Activated B cell treated with CpG ODN at 0.5 μM for 24 hours (primary cell): ENCODE measurements around the gene HSF2BP. TPM values are rescaled to one million over a fixed set of nuclear protein-coding genes. Genes with fewer than 3 reads are reported as not detected.
A peak's percentile ranks its signal among the peaks of the same experiment; 100 is the strongest.
"Not testable (repeated sequence)": the region's sequence is repeated elsewhere in the genome, so short reads cannot be mapped to it uniquely, and the experiment has no call there.

ENCODE experiments used
- ATAC-seq: fragments of 200-7000 bp; cut with Tn5 transposase; one replicate; pipeline ENCODE4 v1.10.0; 2021; ENCODE audit warnings: low read depth, mild to moderate bottlenecking, moderate library complexity
- CTCF ChIA-PET: fragments of 350-600 bp; sonication (Branson Sonifier 250); formaldehyde crosslinking; loops from one replicate; lab custom pipeline; 2021; ENCODE audit warnings: antibody characterized with exemption; lab: Charles Lee
- POLR2A ChIA-PET: fragments of 350-600 bp; sonication (Branson Sonifier 250); formaldehyde crosslinking; loops from one replicate; lab custom pipeline; 2021; ENCODE audit warnings: antibody characterized with exemption; lab: Charles Lee
- DNase-seq: peaks from one replicate; pipeline ENCODE4 v3.0.0; 2022
- H3K27ac Mint-ChIP-seq: one replicate; pipeline ENCODE4 v1.8.0; 2020; ENCODE audit warnings: mixed read lengths
- H3K27me3 Mint-ChIP-seq: one replicate; pipeline ENCODE4 v1.8.0; 2021; ENCODE audit warnings: mixed read lengths
- H3K36me3 Mint-ChIP-seq: one replicate; pipeline ENCODE4 v1.8.0; 2021; ENCODE audit warnings: low read depth, mixed read lengths
- H3K4me1 Mint-ChIP-seq: one replicate; pipeline ENCODE4 v1.8.0; 2021; ENCODE audit warnings: mixed read lengths
- H3K4me3 Mint-ChIP-seq: one replicate; pipeline ENCODE4 v1.8.0; 2020; ENCODE audit warnings: mild to moderate bottlenecking, mixed read lengths
- H3K9me3 Mint-ChIP-seq: one replicate; pipeline ENCODE4 v1.8.0; 2020; ENCODE audit warnings: mixed read lengths
- intact Hi-C: fragments of 100-400 bp; cut with micrococcal nuclease; formaldehyde crosslinking; loops from one replicate; pipeline ENCODE4 v1.15.1; 2024
- total RNA-seq: library from RNA; stranded (reverse); gene quantifications from 2 replicates; pipeline ENCODE4 v1.2.3, GENCODE V29; 2022
- TF ChIP-seq, protein P1 (sequence below): fragments of 200-600 bp; IDR thresholded peaks from one replicate; pipeline ENCODE4 v1.8.0; 2022; ENCODE audit warnings: antibody characterized with exemption, mild to moderate bottlenecking

Gene HSF2BP
- total RNA-seq, 1 donor from 2014 or later: 0.58 TPM

DNA sequence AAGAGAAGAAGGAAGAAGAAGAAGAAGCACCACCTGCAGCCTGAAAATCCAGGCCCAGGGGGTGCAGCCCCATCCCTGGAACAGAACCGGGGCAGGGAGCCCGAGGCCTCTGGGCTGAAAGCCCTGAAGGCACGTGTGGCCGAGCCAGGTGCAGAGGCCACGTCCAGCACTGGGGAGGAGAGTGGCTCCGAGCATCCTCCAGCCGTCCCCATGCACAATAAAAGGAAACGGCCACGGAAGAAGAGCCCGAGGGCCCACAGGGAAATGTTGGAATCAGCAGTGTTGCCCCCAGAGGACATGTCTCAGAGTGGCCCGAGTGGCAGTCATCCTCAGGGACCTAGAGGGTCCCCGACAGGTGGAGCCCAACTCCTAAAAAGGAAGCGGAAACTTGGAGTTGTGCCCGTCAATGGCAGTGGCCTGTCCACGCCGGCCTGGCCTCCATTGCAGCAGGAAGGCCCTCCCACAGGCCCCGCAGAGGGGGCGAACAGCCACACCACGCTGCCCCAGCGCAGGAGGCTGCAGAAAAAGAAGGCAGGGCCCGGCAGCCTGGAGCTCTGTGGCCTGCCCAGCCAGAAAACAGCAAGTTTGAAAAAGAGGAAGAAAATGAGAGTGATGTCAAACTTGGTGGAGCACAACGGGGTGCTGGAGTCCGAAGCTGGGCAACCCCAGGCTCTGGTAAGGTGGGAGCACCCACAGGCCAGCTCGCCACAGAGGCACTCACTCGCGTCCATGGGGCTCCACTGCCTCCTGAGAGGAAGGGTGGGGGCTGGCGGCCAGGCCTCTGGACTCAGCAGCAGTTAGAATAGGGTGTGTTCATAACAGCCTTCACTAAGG lies 28.5 kb upstream of the HSF2BP start:
- Mint-ChIP-seq H3K36me3 (peaks cover 78% of the 10 kb centered on the region), H3K9me3 (no peaks in the 10 kb centered on the region), H3K4me1 (peaks cover 17% of the 10 kb centered on the region), H3K4me3 (no peak overlapping the region), H3K27ac (peak overlapping the region; percentile 56), H3K27me3 (no peaks in the 10 kb centered on the region)
- intact Hi-C loops: loop anchor here (1.0 kb wide), 3 partner anchors 29 to 102 kb away; partner anchors contain the start of genes CSTB and RRP1
- TF ChIP-seq, protein P1, sequence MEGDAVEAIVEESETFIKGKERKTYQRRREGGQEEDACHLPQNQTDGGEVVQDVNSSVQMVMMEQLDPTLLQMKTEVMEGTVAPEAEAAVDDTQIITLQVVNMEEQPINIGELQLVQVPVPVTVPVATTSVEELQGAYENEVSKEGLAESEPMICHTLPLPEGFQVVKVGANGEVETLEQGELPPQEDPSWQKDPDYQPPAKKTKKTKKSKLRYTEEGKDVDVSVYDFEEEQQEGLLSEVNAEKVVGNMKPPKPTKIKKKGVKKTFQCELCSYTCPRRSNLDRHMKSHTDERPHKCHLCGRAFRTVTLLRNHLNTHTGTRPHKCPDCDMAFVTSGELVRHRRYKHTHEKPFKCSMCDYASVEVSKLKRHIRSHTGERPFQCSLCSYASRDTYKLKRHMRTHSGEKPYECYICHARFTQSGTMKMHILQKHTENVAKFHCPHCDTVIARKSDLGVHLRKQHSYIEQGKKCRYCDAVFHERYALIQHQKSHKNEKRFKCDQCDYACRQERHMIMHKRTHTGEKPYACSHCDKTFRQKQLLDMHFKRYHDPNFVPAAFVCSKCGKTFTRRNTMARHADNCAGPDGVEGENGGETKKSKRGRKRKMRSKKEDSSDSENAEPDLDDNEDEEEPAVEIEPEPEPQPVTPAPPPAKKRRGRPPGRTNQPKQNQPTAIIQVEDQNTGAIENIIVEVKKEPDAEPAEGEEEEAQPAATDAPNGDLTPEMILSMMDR: no peak
- CTCF ChIA-PET: interaction anchor here (0.7 kb wide), 1 partner anchor 42 kb away, joined by 3 read pairs; no protein-coding TSS in a partner anchor
- peak; percentile 28 for DNase-seq
- ATAC-seq: peak; percentile 86
- POLR2A ChIA-PET: interaction anchor here (0.7 to 1.3 kb wide), 5 partner anchors 10 to 32 kb away, joined by 3 to 8 read pairs (median 5); no protein-coding TSS in a partner anchor

- TF ChIP-seq, protein P1: no peak
- Mint-ChIP-seq H3K27ac (no peak overlapping the region), H3K4me1 (peaks cover 17% of the 10 kb centered on the region), H3K27me3 (no peaks in the 10 kb centered on the region), H3K36me3 (peaks cover 78% of the 10 kb centered on the region), H3K4me3 (no peak overlapping the region), H3K9me3 (no peaks in the 10 kb centered on the region)
- ATAC-seq: no peak
- intact Hi-C loops: no loop called here
- ChIA-PET POLR2A (interaction anchor here (1.3 kb wide), 1 partner anchor 13 kb away, joined by 3 read pairs; no protein-coding TSS in a partner anchor), CTCF (no interaction called here)
- DNase-seq: no peak
Observed at GRCh38 chr21:43686811-43687565, 27.7 kb upstream of the HSF2BP start.

- no peak for ATAC-seq
- no peaks in the 10 kb centered on the region for H3K9me3 Mint-ChIP-seq
- TF ChIP-seq, protein P1: no peak
- H3K27ac Mint-ChIP-seq: no peak overlapping the region
- DNase-seq: no peak
- intact Hi-C loops: no loop called here
- H3K4me3 Mint-ChIP-seq: no peak overlapping the region
- POLR2A ChIA-PET: no interaction called here
- CTCF ChIA-PET: no interaction called here
- H3K36me3 Mint-ChIP-seq: peaks cover 66% of the 10 kb centered on the region
- H3K4me1 Mint-ChIP-seq: peaks cover 17% of the 10 kb centered on the region
- H3K27me3 Mint-ChIP-seq: no peaks in the 10 kb centered on the region
Observed at GRCh38 chr21:43684424-43684823, 25.1 kb upstream of the HSF2BP start.

DNA sequence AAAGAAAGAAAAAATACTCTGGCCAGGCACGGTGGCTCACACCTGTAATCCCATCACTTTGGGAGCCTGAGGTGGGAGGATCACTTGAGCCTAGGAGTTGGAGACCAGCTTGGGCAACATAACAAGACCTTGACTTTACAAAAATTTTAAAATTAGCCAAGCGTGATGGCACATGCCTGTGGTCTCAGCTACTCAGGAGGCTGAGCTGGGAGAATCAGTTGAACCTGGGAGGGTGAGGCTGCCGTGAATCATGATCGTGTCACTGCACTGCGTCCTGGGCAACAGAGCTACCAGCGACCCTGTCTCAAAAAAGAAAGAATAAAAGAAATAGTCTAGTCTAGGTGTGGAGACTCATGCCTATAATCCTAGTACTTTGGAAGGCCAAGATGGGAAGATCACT lies 22.4 kb upstream of the HSF2BP start:
- ChIA-PET CTCF (no interaction called here), POLR2A (no interaction called here)
- intact Hi-C loops: no loop called here
- no peak overlapping the region for H3K4me3 Mint-ChIP-seq
- DNase-seq: no peak
- no peaks in the 10 kb centered on the region for H3K4me1 Mint-ChIP-seq
- TF ChIP-seq, protein P1: no peak
- H3K27ac Mint-ChIP-seq: no peak overlapping the region
- no peaks in the 10 kb centered on the region for H3K9me3 Mint-ChIP-seq
- H3K36me3 Mint-ChIP-seq: peaks cover 74% of the 10 kb centered on the region
- H3K27me3 Mint-ChIP-seq: no peaks in the 10 kb centered on the region
- ATAC-seq: no peak

DNA sequence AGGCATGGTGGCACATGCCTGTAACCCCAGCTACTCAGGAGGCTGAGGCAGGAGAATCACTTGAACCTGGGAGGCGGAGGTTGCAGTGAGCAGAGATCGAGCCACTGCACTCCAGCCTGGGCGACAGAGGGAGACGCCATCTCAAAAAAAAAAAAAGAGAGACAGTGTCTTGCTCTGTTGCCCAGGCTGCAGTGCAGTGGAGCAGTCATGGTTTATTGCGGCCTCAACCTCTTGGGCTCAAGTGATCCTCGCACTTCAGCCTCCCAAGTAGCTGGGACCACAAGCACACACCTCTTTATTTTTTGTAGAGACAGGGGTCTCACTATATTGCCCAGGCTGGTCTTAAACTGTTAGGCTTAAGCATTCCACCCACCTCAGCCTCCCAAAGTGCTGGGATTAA lies 21.1 kb upstream of the HSF2BP start:
- POLR2A ChIA-PET: interaction anchor here (0.6 kb wide), 1 partner anchor 13 kb away, joined by 3 read pairs; no protein-coding TSS in a partner anchor
- H3K27me3 Mint-ChIP-seq, H3K27ac Mint-ChIP-seq, H3K9me3 Mint-ChIP-seq, ATAC-seq, H3K4me1 Mint-ChIP-seq, DNase-seq, H3K4me3 Mint-ChIP-seq, CTCF ChIA-PET, intact Hi-C loops: not testable (repeated sequence)
- peaks cover 74% of the 10 kb centered on the region for H3K36me3 Mint-ChIP-seq
